ENCODE results near the gene PHKG2. TPM values are rescaled to one million over a fixed set of nuclear protein-coding genes. Genes with fewer than 3 reads are reported as not detected.

Gene PHKG2
- total RNA-seq, 1 donor = 15.7 TPM

GRCh38 chr16:30760001-30760559 is 11.9 kb downstream of the PHKG2 start:
- Histone ChIP-seq H3K27me3 (ENCODE audit: insufficient read depth, low read length) (no peaks in the 10 kb centered on the region), H3K4me1 (ENCODE audit: insufficient read depth, low read length) (peaks cover 55% of the 10 kb centered on the region), H3K4me3 (ENCODE audit: low read length) (no peak overlapping the region), H3K9me3 (ENCODE audit: low read depth, low read length) (no peaks in the 10 kb centered on the region)

- Histone ChIP-seq H3K9me3 (ENCODE audit: low read depth, low read length) (no peaks in the 10 kb centered on the region), H3K27me3 (ENCODE audit: insufficient read depth, low read length) (no peaks in the 10 kb centered on the region), H3K4me1 (ENCODE audit: insufficient read depth, low read length) (peaks cover 55% of the 10 kb centered on the region), H3K4me3 (ENCODE audit: low read length) (peak overlapping the region; percentile 78)
Measured at GRCh38 chr16:30760577-30761426, 12.6 kb downstream of the PHKG2 start.

GRCh38 chr16:30761427-30761927 is 13.3 kb downstream of the PHKG2 start:
- Histone ChIP-seq H3K4me1 (ENCODE audit: insufficient read depth, low read length) (peaks cover 55% of the 10 kb centered on the region), H3K9me3 (ENCODE audit: low read depth, low read length) (no peaks in the 10 kb centered on the region), H3K27me3 (ENCODE audit: insufficient read depth, low read length) (no peaks in the 10 kb centered on the region), H3K4me3 (ENCODE audit: low read length) (peak overlapping the region; percentile 78)

- H3K4me1 ChIP-seq (ENCODE audit: insufficient read depth, low read length) = peaks cover 55% of the 10 kb centered on the region
- H3K27me3 ChIP-seq (ENCODE audit: insufficient read depth, low read length) = no peaks in the 10 kb centered on the region
- no peaks in the 10 kb centered on the region for H3K9me3 ChIP-seq (ENCODE audit: low read depth, low read length)
Measured at GRCh38 chr16:30761928-30762902, 14.0 kb downstream of the PHKG2 start, which contains the start of the genes CFAP119 and RNF40. TSS of gene CFAP119 (minus strand) at chr16:30762062. CDS start at chr16:30761748, 314 bp downstream. TSS of gene RNF40 (plus strand) at chr16:30762322. CDS start at chr16:30762546, 224 bp downstream.

GRCh38 chr16:30762991-30763725 is 14.9 kb downstream of the PHKG2 start:
- Histone ChIP-seq H3K4me1 (ENCODE audit: insufficient read depth, low read length) (peaks cover 53% of the 10 kb centered on the region), H3K4me3 (ENCODE audit: low read length) (peak overlapping the region; percentile 78), H3K27me3 (ENCODE audit: insufficient read depth, low read length) (no peaks in the 10 kb centered on the region), H3K9me3 (ENCODE audit: low read depth, low read length) (no peaks in the 10 kb centered on the region)

More at GRCh38 chr16:30761928-30762902, 14.0 kb downstream of the PHKG2 start, which contains the start of the genes CFAP119 and RNF40:
- H3K4me3 ChIP-seq (ENCODE audit: low read length) = peak within 1 kb of the TSS; percentile 78

- Histone ChIP-seq H3K4me1 (ENCODE audit: insufficient read depth, low read length) (peaks cover 43% of the 10 kb centered on the region), H3K9me3 (ENCODE audit: low read depth, low read length) (no peaks in the 10 kb centered on the region), H3K4me3 (ENCODE audit: low read length) (no peak overlapping the region), H3K27me3 (ENCODE audit: insufficient read depth, low read length) (no peaks in the 10 kb centered on the region)
Measured at GRCh38 chr16:30764086-30764485, 15.9 kb downstream of the PHKG2 start.

GRCh38 chr16:30764816-30765465 is 16.7 kb downstream of the PHKG2 start:
- Histone ChIP-seq H3K4me1 (ENCODE audit: insufficient read depth, low read length) (peaks cover 35% of the 10 kb centered on the region), H3K27me3 (ENCODE audit: insufficient read depth, low read length) (no peaks in the 10 kb centered on the region), H3K9me3 (ENCODE audit: low read depth, low read length) (no peaks in the 10 kb centered on the region), H3K4me3 (ENCODE audit: low read length) (no peak overlapping the region)

GRCh38 chr16:30766206-30766932 is 18.1 kb downstream of the PHKG2 start:
- Histone ChIP-seq H3K9me3 (ENCODE audit: low read depth, low read length) (no peaks in the 10 kb centered on the region), H3K4me3 (ENCODE audit: low read length) (no peak overlapping the region), H3K27me3 (ENCODE audit: insufficient read depth, low read length) (no peaks in the 10 kb centered on the region), H3K4me1 (ENCODE audit: insufficient read depth, low read length) (peaks cover 21% of the 10 kb centered on the region)

- H3K4me1 ChIP-seq (ENCODE audit: insufficient read depth, low read length) = peaks cover 17% of the 10 kb centered on the region
Measured at GRCh38 chr16:30766933-30767284, 18.7 kb downstream of the PHKG2 start.

GRCh38 chr16:30767767-30768465 is 19.7 kb downstream of the PHKG2 start:
- Histone ChIP-seq H3K27me3 (ENCODE audit: insufficient read depth, low read length) (no peaks in the 10 kb centered on the region), H3K4me3 (ENCODE audit: low read length) (no peak overlapping the region), H3K9me3 (ENCODE audit: low read depth, low read length) (no peaks in the 10 kb centered on the region), H3K4me1 (ENCODE audit: insufficient read depth, low read length) (peaks cover 11% of the 10 kb centered on the region)

More at GRCh38 chr16:30766933-30767284, 18.7 kb downstream of the PHKG2 start:
- Histone ChIP-seq H3K4me3 (ENCODE audit: low read length) (no peak overlapping the region), H3K9me3 (ENCODE audit: low read depth, low read length) (no peaks in the 10 kb centered on the region), H3K27me3 (ENCODE audit: insufficient read depth, low read length) (no peaks in the 10 kb centered on the region)

- no peak overlapping the region for H3K4me3 ChIP-seq (ENCODE audit: low read length)
- H3K27me3 ChIP-seq (ENCODE audit: insufficient read depth, low read length) = no peaks in the 10 kb centered on the region
- H3K9me3 ChIP-seq (ENCODE audit: low read depth, low read length) = no peaks in the 10 kb centered on the region
- H3K4me1 ChIP-seq (ENCODE audit: insufficient read depth, low read length) = peaks cover 4% of the 10 kb centered on the region
Measured at GRCh38 chr16:30768583-30769181, 20.5 kb downstream of the PHKG2 start.

- Histone ChIP-seq H3K4me3 (ENCODE audit: low read length) (no peak overlapping the region), H3K27me3 (ENCODE audit: insufficient read depth, low read length) (no peaks in the 10 kb centered on the region), H3K4me1 (ENCODE audit: insufficient read depth, low read length) (no peaks in the 10 kb centered on the region), H3K9me3 (ENCODE audit: low read depth, low read length) (no peaks in the 10 kb centered on the region)
Measured at GRCh38 chr16:30769379-30770089, 21.3 kb downstream of the PHKG2 start.

All from mononuclear cell (primary cell).